HG03439 (cell line): Measurements from ENCODE around the gene PIK3R3.

Experiments used
- ATAC-seq: cut with Tn5 transposase; IDR thresholded peaks from one replicate; pipeline ENCODE4 v1.9.1; 2021; ENCODE audit warnings: mild to moderate bottlenecking, moderate library complexity; ENCODE audit not compliant: unreplicated experiment

The PIK3R3 gene

DNA sequence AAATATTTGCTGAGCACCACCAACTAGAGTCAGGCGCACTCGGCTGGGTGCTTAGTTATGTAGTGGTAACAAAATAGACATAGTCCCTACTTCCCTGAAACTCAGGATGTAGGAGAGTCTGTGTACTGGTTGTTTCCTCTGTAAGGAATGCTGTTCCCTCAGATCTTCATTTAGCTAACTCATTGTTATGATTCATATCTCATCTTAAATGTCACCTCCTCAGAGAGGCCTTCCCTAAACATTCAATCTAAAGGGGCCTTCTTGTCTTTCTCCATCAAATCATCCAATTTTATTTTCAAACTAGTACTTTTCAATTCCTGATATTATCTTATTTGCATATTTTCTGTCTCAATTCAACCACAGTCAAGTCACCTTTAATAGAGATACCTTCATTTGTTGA, 132.9 kb downstream of the PIK3R3 start:
- ATAC-seq = no peak

DNA sequence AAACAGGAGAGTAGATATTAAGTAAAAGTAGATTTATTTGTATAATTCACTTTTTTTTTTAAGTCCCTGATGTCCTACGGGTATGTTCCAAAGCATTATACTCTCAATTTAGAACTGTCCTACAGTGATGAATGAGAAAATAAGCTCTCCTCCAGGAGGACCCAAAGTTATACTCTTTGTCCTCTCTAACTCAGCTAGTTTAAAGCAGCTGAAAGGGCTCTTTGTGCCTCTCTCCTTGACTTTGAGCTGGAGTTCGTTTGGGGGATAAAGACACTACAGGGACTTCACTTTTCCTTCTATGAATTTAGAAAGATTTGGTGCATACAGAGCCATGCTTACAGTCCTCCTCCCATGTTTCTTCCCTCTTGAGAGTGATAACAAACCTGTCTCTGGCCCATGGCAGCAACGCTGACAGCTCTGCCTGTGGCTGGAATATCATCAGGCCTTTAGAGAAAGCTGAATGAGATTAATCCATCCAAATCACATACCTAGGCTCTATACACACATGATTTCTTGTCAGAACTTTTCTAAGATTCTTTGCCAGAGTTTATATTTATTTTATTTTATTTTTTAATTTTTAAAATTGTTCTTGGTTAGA, 134.3 kb downstream of the PIK3R3 start:
- ATAC-seq = no peak

DNA sequence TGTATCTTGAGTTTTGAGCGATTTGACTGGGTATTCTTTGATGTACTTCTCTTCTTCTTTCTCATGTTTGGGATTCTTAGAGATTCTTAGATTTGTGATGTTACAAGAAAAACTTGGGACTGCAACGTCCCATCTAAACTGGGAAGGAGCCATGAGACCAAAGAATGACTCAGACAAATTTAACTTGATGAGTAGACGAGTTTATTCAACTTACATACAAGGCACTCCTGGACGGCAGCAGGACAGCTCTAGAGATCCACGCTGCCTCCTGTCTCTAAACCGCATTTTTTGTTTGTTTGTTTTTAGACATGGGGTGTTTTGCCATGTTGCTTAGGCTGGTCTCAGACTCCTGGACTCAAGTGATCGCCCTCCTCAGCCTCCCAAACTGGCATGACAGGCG, 137.1 kb downstream of the PIK3R3 start:
- no peak for ATAC-seq

DNA sequence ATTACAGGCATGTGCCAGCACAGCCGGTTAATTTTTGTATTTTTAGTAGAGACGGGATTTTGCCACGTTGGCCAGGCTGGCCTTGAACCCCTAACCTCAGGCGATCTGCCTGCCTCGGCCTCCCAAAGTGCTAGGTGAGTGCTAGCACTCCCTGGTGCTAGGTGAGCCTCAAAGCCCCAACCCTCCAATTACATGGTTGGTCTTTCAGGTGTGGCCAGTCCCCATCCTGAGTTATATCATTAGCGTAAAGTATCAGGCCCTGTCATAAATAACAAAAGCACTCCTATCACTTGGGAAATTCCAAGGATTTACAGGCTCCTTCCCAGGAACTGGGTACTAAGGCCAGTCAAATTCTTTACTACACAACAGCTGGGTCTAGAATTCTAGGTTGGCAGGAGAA, 138.0 kb downstream of the PIK3R3 start:
- no peak for ATAC-seq
